ENCODE results near the gene GDAP1L1. TPM values are rescaled to one million over a fixed set of nuclear protein-coding genes. Genes with fewer than 3 reads are reported as not detected.

The GDAP1L1 gene
- total RNA-seq, 1 donor from 2014 or later, result not detected

DNA sequence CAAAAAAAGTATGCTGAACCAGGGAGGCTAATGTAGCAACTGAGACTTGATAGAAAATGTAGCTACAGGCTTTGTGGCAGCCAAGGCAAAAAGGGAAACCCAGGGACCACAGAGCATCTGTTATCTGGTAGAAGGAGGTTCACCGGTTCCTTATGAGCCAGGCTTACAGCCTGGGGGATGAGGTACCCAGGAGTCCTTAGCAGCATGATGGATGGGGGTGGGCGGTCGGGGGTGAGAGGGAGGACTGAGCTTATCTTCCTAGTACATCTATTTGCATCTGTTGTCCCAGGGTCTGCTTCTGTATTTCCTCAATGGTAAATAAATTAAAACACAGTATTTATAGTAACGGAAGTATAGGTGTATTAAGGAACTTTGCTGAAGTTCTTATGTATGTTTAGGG, 1.1 kb upstream of the GDAP1L1 start:
- Mint-ChIP-seq H3K9me3 (ENCODE audit: unreplicated experiment) (no peaks in the 10 kb centered on the region), H3K4me3 (ENCODE audit: unreplicated experiment) (no peak overlapping the region), H3K36me3 (ENCODE audit: unreplicated experiment) (no peaks in the 10 kb centered on the region), H3K27ac (ENCODE audit: unreplicated experiment) (no peak overlapping the region), H3K27me3 (ENCODE audit: unreplicated experiment) (peaks cover 32% of the 10 kb centered on the region), H3K4me1 (ENCODE audit: unreplicated experiment) (peaks cover 4% of the 10 kb centered on the region)
- no peak for DNase-seq (ENCODE audit: extremely low spot score, unreplicated experiment)
- no peak for TF ChIP-seq CTCF (IDR thresholded peaks at IDR 0.05)

- H3K4me1 Mint-ChIP-seq (ENCODE audit: unreplicated experiment), result peaks cover 4% of the 10 kb centered on the region
- no peak overlapping the region for H3K27ac Mint-ChIP-seq (ENCODE audit: unreplicated experiment)
- H3K27me3 Mint-ChIP-seq (ENCODE audit: unreplicated experiment), result peaks cover 28% of the 10 kb centered on the region
- H3K9me3 Mint-ChIP-seq (ENCODE audit: unreplicated experiment), result no peaks in the 10 kb centered on the region
- no peak for DNase-seq (ENCODE audit: extremely low spot score, unreplicated experiment)
- H3K4me3 Mint-ChIP-seq (ENCODE audit: unreplicated experiment), result no peak overlapping the region
- no peaks in the 10 kb centered on the region for H3K36me3 Mint-ChIP-seq (ENCODE audit: unreplicated experiment)
- TF ChIP-seq CTCF (IDR thresholded peaks at IDR 0.05), result peak; percentile 48
These were observed 690 bp downstream of the GDAP1L1 start for GRCh38 chr20:44247586-44248409.

DNA sequence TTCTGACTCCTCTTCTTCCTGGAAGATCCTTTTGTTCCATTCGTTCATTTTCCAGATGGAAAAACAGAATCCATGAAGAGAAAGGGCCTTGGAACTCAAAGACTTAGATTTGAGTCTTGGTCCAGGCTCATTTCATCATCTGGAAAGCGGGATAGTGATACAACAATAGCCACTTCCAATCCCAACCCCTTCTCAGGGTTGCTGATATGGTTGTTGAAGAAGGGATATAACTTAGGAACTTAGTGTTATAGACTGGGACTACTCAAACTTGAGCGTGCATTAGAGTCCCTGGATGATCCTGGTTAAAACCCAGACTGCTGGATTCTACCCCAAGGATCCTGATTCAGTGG, 1.3 kb downstream of the GDAP1L1 start:
- DNase-seq (ENCODE audit: extremely low spot score, unreplicated experiment), result no peak
- H3K4me3 Mint-ChIP-seq (ENCODE audit: unreplicated experiment), result no peak overlapping the region
- no peak overlapping the region for H3K27ac Mint-ChIP-seq (ENCODE audit: unreplicated experiment)
- no peaks in the 10 kb centered on the region for H3K9me3 Mint-ChIP-seq (ENCODE audit: unreplicated experiment)
- no peaks in the 10 kb centered on the region for H3K36me3 Mint-ChIP-seq (ENCODE audit: unreplicated experiment)
- peaks cover 28% of the 10 kb centered on the region for H3K27me3 Mint-ChIP-seq (ENCODE audit: unreplicated experiment)
- H3K4me1 Mint-ChIP-seq (ENCODE audit: unreplicated experiment), result peaks cover 4% of the 10 kb centered on the region
- TF ChIP-seq CTCF (IDR thresholded peaks at IDR 0.05), result no peak

- DNase-seq (ENCODE audit: extremely low spot score, unreplicated experiment), result no peak
These were observed 4.2 kb downstream of the GDAP1L1 start for GRCh38 chr20:44251284-44251683.

More at GRCh38 chr20:44251284-44251683, 4.2 kb downstream of the GDAP1L1 start:
- Mint-ChIP-seq H3K9me3 (ENCODE audit: unreplicated experiment) (no peaks in the 10 kb centered on the region), H3K27ac (ENCODE audit: unreplicated experiment) (no peak overlapping the region), H3K27me3 (ENCODE audit: unreplicated experiment) (peaks cover 14% of the 10 kb centered on the region), H3K4me1 (ENCODE audit: unreplicated experiment) (peaks cover 4% of the 10 kb centered on the region), H3K4me3 (ENCODE audit: unreplicated experiment) (no peak overlapping the region), H3K36me3 (ENCODE audit: unreplicated experiment) (no peaks in the 10 kb centered on the region)
- TF ChIP-seq CTCF (IDR thresholded peaks at IDR 0.05), result no peak

All from osteocyte (in vitro differentiated cells).